ENCODE results near the gene ATP1B2. TPM values are rescaled to one million over a fixed set of nuclear protein-coding genes. Genes with fewer than 3 reads are reported as not detected.

Gene ATP1B2
- polyA plus RNA-seq, 1 experiment: 0.05 TPM

GRCh38 chr17:7687072-7687907, 36.6 kb downstream of the ATP1B2 start, which contains the start of gene TP53:
TSS of gene TP53 (minus strand) at chr17:7687490. CDS start at chr17:7676594, 10,896 bp downstream.
- POLR2A ChIA-PET: interaction anchor here (0.6 to 4.9 kb wide), 20 partner anchors 19 to 675 kb away, joined by 3 to 40 read pairs (median 4); partner anchors contain the start of genes ATP1B2, CD68, CTC1 and FXR2
- Histone ChIP-seq H3K27me3 (ENCODE audit: control insufficient read depth, insufficient read depth, low read length) (no peaks in the 10 kb centered on the region), H3K9me3 (ENCODE audit: control insufficient read depth, insufficient read depth, low read length) (no peaks in the 10 kb centered on the region), H3K4me3 (ENCODE audit: low read depth, low read length) (peak within 1 kb of the TSS; percentile 97), H3K27ac (ENCODE audit: low read depth, low read length) (peak within 1 kb of the TSS; percentile 99)
- peak; percentile 77 for DNase-seq (ENCODE audit: low read depth, low spot score)
- CTCF ChIA-PET: interaction anchor here (0.6 to 6.0 kb wide), 45 partner anchors 8 to 404 kb away, joined by 3 to 134 read pairs (median 5); partner anchors contain the start of genes ATP1B2, FXR2, MPDU1 and SAT2
- TF ChIP-seq CTCF (IDR thresholded peaks at IDR 0.05; ENCODE audit: low read depth, low read length): peak; percentile 19

DNA sequence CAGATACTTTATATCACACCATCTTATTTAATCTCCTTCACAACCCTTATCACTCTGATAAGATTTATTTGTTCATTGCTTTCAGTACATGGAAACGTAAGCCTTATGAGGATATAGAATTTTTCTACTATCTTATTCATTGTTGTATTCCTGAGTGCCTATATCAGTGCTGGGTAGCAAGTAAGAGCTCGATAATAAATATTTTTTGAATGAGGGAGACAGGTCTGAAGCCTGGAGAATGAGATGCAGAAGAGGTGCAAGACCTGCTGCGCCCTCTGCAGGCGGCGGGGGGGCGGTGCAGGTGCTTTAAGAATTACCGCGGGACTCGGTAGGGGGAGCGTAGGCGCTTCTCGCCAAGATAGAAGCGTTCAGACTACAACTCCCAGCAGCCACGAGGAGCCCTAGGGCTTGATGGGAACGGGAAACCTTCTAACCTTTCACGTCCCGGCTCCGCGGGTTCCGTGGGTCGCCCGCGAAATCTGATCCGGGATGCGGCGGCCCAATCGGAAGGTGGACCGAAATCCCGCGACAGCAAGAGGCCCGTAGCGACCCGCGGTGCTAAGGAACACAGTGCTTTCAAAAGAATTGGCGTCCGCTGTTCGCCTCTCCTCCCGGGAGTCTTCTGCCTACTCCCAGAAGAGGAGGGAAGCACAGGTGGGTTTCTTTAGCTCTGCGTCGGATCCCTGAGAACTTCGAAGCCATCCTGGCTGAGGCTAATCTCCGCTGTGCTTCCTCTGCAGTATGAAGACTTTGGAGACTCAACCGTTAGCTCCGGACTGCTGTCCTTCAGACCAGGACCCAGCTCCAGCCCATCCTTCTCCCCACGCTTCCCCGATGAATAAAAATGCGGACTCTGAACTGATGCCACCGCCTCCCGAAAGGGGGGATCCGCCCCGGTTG, 37.4 kb downstream of the ATP1B2 start, which contains the start of gene WRAP53:
TSS of gene WRAP53 (plus strand) at position 570 of the 900 bp plus-strand sequence. CDS start at position 742, 172 bp downstream.
- peak; percentile 97 for TF ChIP-seq CTCF (IDR thresholded peaks at IDR 0.05; ENCODE audit: low read depth, low read length)
- peak; percentile 98 for DNase-seq (ENCODE audit: low read depth, low spot score)
- Histone ChIP-seq H3K27ac (ENCODE audit: low read depth, low read length) (peak within 1 kb of the TSS; percentile 99), H3K4me3 (ENCODE audit: low read depth, low read length) (peak within 1 kb of the TSS; percentile 97), H3K27me3 (ENCODE audit: control insufficient read depth, insufficient read depth, low read length) (no peaks in the 10 kb centered on the region), H3K9me3 (ENCODE audit: control insufficient read depth, insufficient read depth, low read length) (no peaks in the 10 kb centered on the region)
- ChIA-PET POLR2A (interaction anchor here (0.7 to 4.9 kb wide), 16 partner anchors 18 to 674 kb away, joined by 3 to 40 read pairs (median 6); partner anchors contain the start of genes CD68, CTC1, FXR2 and MPDU1), CTCF (interaction anchor here (0.6 to 6.0 kb wide), 46 partner anchors 9 to 403 kb away, joined by 3 to 134 read pairs (median 5); partner anchors contain the start of genes ATP1B2, FXR2, MPDU1 and SAT2)

DNA sequence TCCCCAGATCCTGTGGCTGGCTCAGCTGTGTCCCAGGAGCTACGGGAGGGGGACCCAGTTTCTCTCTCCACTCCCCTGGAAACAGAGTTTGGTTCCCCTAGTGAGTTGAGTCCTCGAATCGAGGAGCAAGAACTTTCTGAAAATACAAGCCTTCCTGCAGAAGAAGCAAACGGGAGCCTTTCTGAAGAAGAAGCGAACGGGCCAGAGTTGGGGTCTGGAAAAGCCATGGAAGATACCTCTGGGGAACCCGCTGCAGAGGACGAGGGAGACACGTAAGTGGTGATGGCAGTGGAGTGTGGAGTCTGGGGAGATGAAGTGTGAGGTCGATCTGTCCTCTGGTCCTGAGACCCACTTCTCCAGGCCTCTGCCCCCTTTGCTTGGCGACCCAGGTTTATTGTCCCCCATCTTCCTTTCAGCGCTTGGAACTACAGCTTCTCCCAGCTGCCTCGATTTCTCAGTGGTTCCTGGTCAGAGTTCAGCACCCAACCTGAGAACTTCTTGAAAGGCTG, 38.1 kb downstream of the ATP1B2 start:
- no peak for TF ChIP-seq CTCF (IDR thresholded peaks at IDR 0.05; ENCODE audit: low read depth, low read length)
- Histone ChIP-seq H3K9me3 (ENCODE audit: control insufficient read depth, insufficient read depth, low read length) (no peaks in the 10 kb centered on the region), H3K27ac (ENCODE audit: low read depth, low read length) (peak overlapping the region; percentile 65), H3K4me3 (ENCODE audit: low read depth, low read length) (peak overlapping the region; percentile 92), H3K27me3 (ENCODE audit: control insufficient read depth, insufficient read depth, low read length) (no peaks in the 10 kb centered on the region)
- no peak for DNase-seq (ENCODE audit: low read depth, low spot score)
- POLR2A ChIA-PET: interaction anchor here (0.6 to 4.9 kb wide), 6 partner anchors 18 to 1173 kb away, joined by 3 to 40 read pairs (median 10); partner anchors contain the start of genes CD68 and SAT2
- CTCF ChIA-PET: interaction anchor here (0.6 to 6.0 kb wide), 22 partner anchors 10 to 302 kb away, joined by 3 to 134 read pairs (median 8); partner anchors contain the start of genes FXR2, SAT2, SHBG and SOX15

GRCh38 chr17:7695586-7695985, 44.9 kb downstream of the ATP1B2 start:
- ChIA-PET POLR2A (no interaction called here), CTCF (no interaction called here)

More at GRCh38 chr17:7695586-7695985, 44.9 kb downstream of the ATP1B2 start:
- Histone ChIP-seq H3K27ac (ENCODE audit: low read depth, low read length) (no peak overlapping the region), H3K9me3 (ENCODE audit: control insufficient read depth, insufficient read depth, low read length) (no peaks in the 10 kb centered on the region), H3K27me3 (ENCODE audit: control insufficient read depth, insufficient read depth, low read length) (no peaks in the 10 kb centered on the region), H3K4me3 (ENCODE audit: low read depth, low read length) (no peak overlapping the region)
- DNase-seq (ENCODE audit: low read depth, low spot score): no peak
- no peak for TF ChIP-seq CTCF (IDR thresholded peaks at IDR 0.05; ENCODE audit: low read depth, low read length)
